GM12878 (cell line): Measurements from ENCODE around the gene MCM6. TPM values are rescaled to one million over a fixed set of nuclear protein-coding genes. Genes with fewer than 3 reads are reported as not detected.

Source experiments
- ATAC-seq: fragments of 200-7000 bp; cut with Tn5 transposase; 3 replicates; pipeline ENCODE4 v1.9.1; 2020; ENCODE audit warnings: mild to moderate bottlenecking, moderate library complexity
- BruUV-seq: library from RNA; stranded (reverse); fragments of 400-500 nt; replicated peaks from 2 replicates; lab custom pipeline; 2021; lab: Mats Ljungman, UMichigan
- CTCF ChIA-PET: fragments of 300-600 bp; sonication (Branson Sonifier 250); formaldehyde crosslinking; extraction: SDS; loops from one replicate; lab custom pipeline; 2021; ENCODE audit warnings: inconsistent platforms; lab: Yijun Ruan, JAX
- POLR2A ChIA-PET: fragments of 350-600 bp; formaldehyde crosslinking; extraction: SDS; loops from one replicate; lab custom pipeline; 2021; ENCODE audit warnings: inconsistent platforms; lab: Charles Lee
- RAD21 ChIA-PET: fragments of 300-600 bp; sonication (Branson Sonifier 250); formaldehyde crosslinking; loops from one replicate; lab custom pipeline; 2023; ENCODE audit warnings: antibody characterized with exemption; ENCODE audit not compliant: unreplicated experiment; lab: Charles Lee
- SMC1A ChIA-PET: fragments of 300-600 bp; sonication (Branson Sonifier 250); formaldehyde crosslinking; loops from one replicate; lab custom pipeline; 2023; ENCODE audit not compliant: unreplicated experiment, uncharacterized antibody; lab: Charles Lee
- DNase-seq: peaks from one replicate; pipeline ENCODE4 v3.0.0-alpha.2; 2011; ENCODE audit warnings: low read depth, low spot score
- FAIRE-seq: peaks from 3 replicates; lab custom pipeline; 2011; peaks lifted over from hg19 to GRCh38; lab: Jason Lieb, UNC
- H2AFZ ChIP-seq: 2 replicates; pipeline ENCODE4 v1.6.0; 2011; ENCODE audit warnings: low read depth, low read length, control low read depth; ENCODE audit not compliant: control insufficient read depth
- H3K27ac ChIP-seq: 2 replicates; pipeline ENCODE4 v1.5.1; 2011; ENCODE audit warnings: control low read depth; ENCODE audit not compliant: control insufficient read depth, insufficient read depth
- H3K27me3 ChIP-seq, 2 experiments: replicated peaks in 1 of 2; 2 replicates each; pipeline versions ENCODE4 v1.6.0 to v1.6.1; 2011; ENCODE audit warnings: low read length in 1 of 2; ENCODE audit not compliant: control insufficient read depth in 2 of 2, insufficient read depth in 2 of 2
- H3K36me3 ChIP-seq, 2 experiments: 2 replicates each; pipeline ENCODE4 v1.5.1; 2011; ENCODE audit warnings: low read length in 1 of 2; ENCODE audit not compliant: control insufficient read depth in 2 of 2, insufficient read depth in 2 of 2
- H3K4me1 ChIP-seq: 2 replicates; pipeline ENCODE4 v1.6.1; 2011; ENCODE audit warnings: mild to moderate bottlenecking, low read length, moderate library complexity, mixed read lengths; ENCODE audit not compliant: control insufficient read depth, insufficient read depth
- H3K4me2 ChIP-seq: 2 replicates; pipeline ENCODE4 v1.6.0; 2011; ENCODE audit warnings: control low read depth; ENCODE audit not compliant: control insufficient read depth, insufficient read depth
- H3K4me3 ChIP-seq: fragments of 200-600 bp; sonication (generic); 2 replicates; pipeline ENCODE4 v1.5.1; 2016
- H3K79me2 ChIP-seq: 2 replicates; pipeline ENCODE4 v1.6.0; 2011; ENCODE audit warnings: low read length; ENCODE audit not compliant: control insufficient read depth, insufficient read depth
- H3K9ac ChIP-seq: 2 replicates; pipeline ENCODE4 v1.8.0; 2011; ENCODE audit warnings: low read length, control low read depth, mixed read lengths; ENCODE audit not compliant: control insufficient read depth, insufficient read depth
- H3K9me3 ChIP-seq: replicated peaks from 3 replicates; pipeline ENCODE4 v1.5.1; 2011; ENCODE audit warnings: mild to moderate bottlenecking, low read length; ENCODE audit not compliant: control insufficient read depth, insufficient read depth
- H4K20me1 ChIP-seq: 2 replicates; pipeline ENCODE4 v1.6.0; 2011; ENCODE audit not compliant: control insufficient read depth, insufficient read depth
- E2F8 ChIP-seq: fragments of 450-650 bp; IDR thresholded peaks from 2 replicates; pipeline ENCODE4 v1.6.1; 2018; ENCODE audit warnings: mild to moderate bottlenecking, low read depth, moderate library complexity; ENCODE audit not compliant: partially characterized antibody
- EED ChIP-seq: sonication (generic); IDR thresholded peaks from 2 replicates; pipeline ENCODE4 v1.6.1; 2016; ENCODE audit warnings: antibody characterized with exemption, low read depth
- GABPA ChIP-seq: IDR thresholded peaks from 2 replicates; pipeline ENCODE4 v1.6.1; 2014; ENCODE audit warnings: antibody characterized with exemption, low read depth, mild to moderate bottlenecking, inconsistent platforms
- IKZF2 ChIP-seq, 2 experiments: fragments of 450-650 bp; IDR thresholded peaks; 2 replicates each; pipeline ENCODE4 v1.6.1; 2017; ENCODE audit warnings: mild to moderate bottlenecking in 2 of 2, moderate library complexity in 2 of 2
- JUND ChIP-seq: IDR thresholded peaks from 2 replicates; pipeline ENCODE4 v1.6.1; 2012; ENCODE audit warnings: low read depth, mild to moderate bottlenecking, low read length, improper control_type of control experiment, moderate library complexity
- KAT2A ChIP-seq: conservative IDR thresholded peaks from 2 replicates; pipeline ENCODE4 v1.6.1; 2011; ENCODE audit warnings: low read depth, low read length; ENCODE audit not compliant: control insufficient read depth
- LARP7 ChIP-seq: fragments of 450-650 bp; IDR thresholded peaks from 2 replicates; pipeline ENCODE4 v1.6.1; 2017; ENCODE audit warnings: mild to moderate bottlenecking
- NBN ChIP-seq: fragments of 450-650 bp; IDR thresholded peaks from 2 replicates; pipeline ENCODE4 v1.6.1; 2016
- PKNOX1 ChIP-seq: fragments of 450-650 bp; IDR thresholded peaks from 2 replicates; pipeline ENCODE4 v1.6.1; 2016; ENCODE audit warnings: mild to moderate bottlenecking
- RAD21 ChIP-seq: IDR thresholded peaks from 2 replicates; pipeline ENCODE4 v1.6.1; 2011; ENCODE audit warnings: mild to moderate bottlenecking, low read depth, low read length, moderate library complexity; ENCODE audit not compliant: insufficient read depth
- SREBF1 ChIP-seq: IDR thresholded peaks from 2 replicates; pipeline ENCODE4 v1.6.1; 2012; ENCODE audit warnings: mild to moderate bottlenecking, low read length
- WRNIP1 ChIP-seq: IDR thresholded peaks from 2 replicates; pipeline ENCODE4 v1.6.1; 2011; ENCODE audit warnings: low read depth, low read length, improper control_type of control experiment, borderline replicate concordance
- ZBED1 ChIP-seq: IDR thresholded peaks from 2 replicates; pipeline ENCODE4 v1.6.1; 2016; ENCODE audit warnings: borderline replicate concordance
- ZNF207 ChIP-seq: fragments of 450-650 bp; IDR thresholded peaks from 2 replicates; pipeline ENCODE4 v1.6.1; 2014; ENCODE audit warnings: antibody characterized with exemption, mild to moderate bottlenecking, borderline replicate concordance
- WGBS: methylation state at CpG from one replicate; pipeline ENCODE4 v1.1.6; 2016; ENCODE audit warnings: low lambda C conversion rate; ENCODE audit not compliant: insufficient replicate concordance, insufficient coverage; ENCODE audit errors: missing lambda C conversion rate; 5-methylcytosine and 5-hydroxymethylcytosine counted together
- in situ Hi-C: fragments of 300-500 bp; cut with MboI; formaldehyde crosslinking; loops from 9 replicates; pipeline ENCODE4 v1.14.3; 2018; ENCODE audit warnings: mixed read lengths
- intact Hi-C: fragments of 100-400 bp; cut with micrococcal nuclease; formaldehyde crosslinking; loops from one replicate; pipeline ENCODE4 v1.14.2; 2022; ENCODE audit not compliant: unreplicated experiment
- polyA plus RNA-seq, 11 experiments: library from polyadenylated mRNA; depleted of rRNA in 4 of 11; unstranded in 6 of 11; stranded (reverse) in 5 of 11; fragments of >200 nt; fragmentation: Nextera tagmentation in 4 of 11; fragmentation: Illumina TruSeq in 1 of 11; extraction: Ambion mirVana in 4 of 11; extraction: Trizol in 1 of 11; gene quantifications; 1 replicate in 1 of 11; 2 replicates in 10 of 11; pipeline versions ENCODE4 v1.2.1 to v1.2.3, GENCODE V29; 2011 to 2016; ENCODE audit warnings: inconsistent platforms in 2 of 11, missing spikeins in 2 of 11, low read depth in 1 of 11
- total RNA-seq, 4 experiments: library from RNA; depleted of rRNA in 3 of 4; stranded (reverse); fragments of >200 nt in 3 of 4; fragmentation: Illumina TruSeq in 1 of 4; extraction: Trizol in 1 of 4; gene quantifications; 2 replicates each; pipeline versions ENCODE4 v1.2.1 to v1.2.3, GENCODE V29; 2013 to 2021

The MCM6 gene
- total and polyA plus RNA-seq, 10 of the 15 experiments (the other 5 are each of a cell fraction or from before 2014, with no cell fraction given), result 37.4 to 118 (median 82.2) TPM

GRCh38 chr2:135893374-135893794 is 17.1 kb upstream of the MCM6 start:
- Histone ChIP-seq H3K4me3 (no peak overlapping the region), H4K20me1 (no peaks in the 10 kb centered on the region), H3K4me2 (no peak overlapping the region), H3K27ac (no peak overlapping the region), H3K9me3 (no peaks in the 10 kb centered on the region), H3K4me1 (no peaks in the 10 kb centered on the region), H2AFZ (no peak overlapping the region), H3K27me3 (no peaks in the 10 kb centered on the region), H3K36me3 (no peaks in the 10 kb centered on the region), H3K9ac (no peak overlapping the region), H3K79me2 (no peaks in the 10 kb centered on the region)
- in situ Hi-C loops, result no loop called here
- ChIA-PET SMC1A (interaction anchor here (0.6 to 1.3 kb wide), 3 partner anchors 72 to 690 kb away, joined by 3 read pairs; no protein-coding TSS in a partner anchor), POLR2A (interaction anchor here (1.0 to 1.2 kb wide), 2 partner anchors 53 to 491 kb away, joined by 3 read pairs; no protein-coding TSS in a partner anchor), RAD21 (interaction anchor here (0.6 to 1.9 kb wide), 2 partner anchors 225 to 491 kb away, joined by 4 to 8 read pairs; no protein-coding TSS in a partner anchor), CTCF (interaction anchor here (1.0 to 3.0 kb wide), 3 partner anchors 13 to 95 kb away, joined by 3 to 11 read pairs (median 5); no protein-coding TSS in a partner anchor)
- no peak for FAIRE-seq
- BruUV-seq, result no TSS peak
- WGBS, result 5% methylated on average over 2 of the region's 2 CpGs
- TF ChIP-seq SREBF1 (no peak), LARP7 (no peak), WRNIP1 (no peak), IKZF2 (IDR thresholded peaks at IDR 0.05) (no peak), RAD21 (0 out of 2 replicates have a peak, but pooled peaks have one; percentile 22), GABPA (no peak)
- ATAC-seq, result no peak
- intact Hi-C loops, result no loop called here
- DNase-seq, result no peak

GRCh38 chr2:135890835-135891234 is 14.6 kb upstream of the MCM6 start:
- H3K4me3 ChIP-seq, result no peak overlapping the region
- ChIA-PET RAD21 (no interaction called here), SMC1A (interaction anchor here (1.0 kb wide), 1 partner anchor 65 kb away, joined by 3 read pairs; no protein-coding TSS in a partner anchor), POLR2A (interaction anchor here (0.7 kb wide), 1 partner anchor 33 kb away, joined by 5 read pairs; no protein-coding TSS in a partner anchor), CTCF (no interaction called here)
- DNase-seq (no peak), FAIRE-seq (no peak), ATAC-seq (no peak)
- no peak overlapping the region for H2AFZ ChIP-seq
- 40% methylated on average over 6 of the region's 6 CpGs for WGBS
- no peak overlapping the region for H3K9ac ChIP-seq
- intact Hi-C loops, result no loop called here
- no peaks in the 10 kb centered on the region; the same call in 2 of the 3 replicates for H3K9me3 ChIP-seq
- H3K27ac ChIP-seq, result no peak overlapping the region
- no peaks in the 10 kb centered on the region for H3K79me2 ChIP-seq
- in situ Hi-C loops, result no loop called here
- H4K20me1 ChIP-seq, result no peaks in the 10 kb centered on the region
- no peaks in the 10 kb centered on the region for H3K27me3 ChIP-seq
- no TSS peak for BruUV-seq
- H3K4me1 ChIP-seq, result no peaks in the 10 kb centered on the region
- H3K36me3 ChIP-seq, result no peaks in the 10 kb centered on the region
- H3K4me2 ChIP-seq, result no peak overlapping the region
- TF ChIP-seq PKNOX1 (no peak), NBN (no peak), E2F8 (no peak), KAT2A (no peak), EED (no peak), JUND (no peak), ZBED1 (no peak), ZNF207 (no peak)
